Heart left ventricle (tissue), 13 donors: ENCODE results near the gene MEGF10.

Experiments
- CTCF ChIP-seq, 12 donors: fragments of 200-600 bp; sonication (generic) in 4 of 12; IDR thresholded peaks; one replicate each; pipeline versions ENCODE4 v1.5.0 to v1.8.0; 2018 to 2022; ENCODE audit warnings: antibody characterized with exemption in 12 of 12, mild to moderate bottlenecking in 5 of 12
- POLR2A ChIP-seq, 2 donors: fragments of 450-650 bp; IDR thresholded peaks; one replicate each; pipeline ENCODE4 v1.6.1; 2017; ENCODE audit warnings: antibody characterized with exemption in 2 of 2, mild to moderate bottlenecking in 2 of 2, moderate library complexity in 2 of 2
- donor health status: ischemic (EF 13 %, LVEDD 7.1; RV severe dilation, severe dysfunction).
- donor health status: DM: no; HTN: yes; CAD: no.
- donor health status: DM: no; HTN: no; CAD: no.
- donor health status: ischemic (EF 25% LVEDD 6.9; RV normal size, moderate dysfunction).
- donor health status: ischemic (EF 25% LVEDD 5.7; RV mildly dilated, moderate dysfunction).
- donor health status: ischemic (EF 35%, LVEDD 5.7; RV mildly dilated, moderate dysfunction).
- donor health status: nonischemic (EF 11% LVEDD 7.7; RV severe dilation, severe dysfunction).
- donor health status: DM: yes; HTN: yes; CAD: no.
- donor health status: PGD.
- donor health status: ischemic (EF 29% LVEDD 5.4; RV normal size, mild dysfunction).
- donor health status: nonischemic (EF 23%, LVEDD 6.1; RV moderate dilation, normal function).

- TF ChIP-seq CTCF (IDR thresholded peaks at IDR 0.05) (no peak), POLR2A (IDR thresholded peaks at IDR 0.05) (no peak)
These were observed 52.7 kb downstream of the MEGF10 start for GRCh38 chr5:127343313-127343712.
